LNCaP clone FGC (cell line): Measurements from ENCODE around the gene OR52M1.
"Not testable (repeated sequence)": the region's sequence is repeated elsewhere in the genome, so short reads cannot be mapped to it uniquely, and the experiment has no call there.

ENCODE experiments used
- DNase-seq: peaks from one replicate; pipeline ENCODE4 v3.0.0-alpha.2; 2011; ENCODE audit warnings: low read depth
- H3K4me3 ChIP-seq: 2 replicates; pipeline ENCODE4 v1.5.1; 2011; ENCODE audit warnings: mild to moderate bottlenecking, low read depth, low read length, control low read depth
- CTCF ChIP-seq: IDR thresholded peaks from 2 replicates; pipeline ENCODE4 v1.5.1; 2012; ENCODE audit warnings: mild to moderate bottlenecking; ENCODE audit not compliant: control insufficient read depth, insufficient read depth; ENCODE audit errors: extremely low read depth

OR52M1 gene

GRCh38 chr11:4514196-4514595 lies 30.8 kb upstream of the OR52M1 start:
- no peak for TF ChIP-seq CTCF
- no peak for DNase-seq
- no peak overlapping the region for H3K4me3 ChIP-seq

- no peak for DNase-seq
- H3K4me3 ChIP-seq = no peak overlapping the region
- TF ChIP-seq CTCF = no peak
Measured at GRCh38 chr11:4522339-4522738, 22.7 kb upstream of the OR52M1 start.

- no peak for DNase-seq
- no peak for TF ChIP-seq CTCF
- no peak overlapping the region for H3K4me3 ChIP-seq
Measured at GRCh38 chr11:4522752-4523151, 22.2 kb upstream of the OR52M1 start.

- no peak overlapping the region for H3K4me3 ChIP-seq
- DNase-seq = no peak
- TF ChIP-seq CTCF = no peak
Measured at GRCh38 chr11:4523666-4524065, 21.3 kb upstream of the OR52M1 start.

- TF ChIP-seq CTCF = no peak
- no peak for DNase-seq
- no peak overlapping the region for H3K4me3 ChIP-seq
Measured at GRCh38 chr11:4527926-4528325, 17.1 kb upstream of the OR52M1 start.

GRCh38 chr11:4531686-4532085 lies 13.3 kb upstream of the OR52M1 start:
- not testable (repeated sequence) for DNase-seq, H3K4me3 ChIP-seq

- peak; percentile 84 for TF ChIP-seq CTCF
- no peak overlapping the region for H3K4me3 ChIP-seq
- no peak for DNase-seq
Measured at GRCh38 chr11:4539603-4540219, 5.3 kb upstream of the OR52M1 start.

GRCh38 chr11:4541071-4541470 lies 3.9 kb upstream of the OR52M1 start:
- no peak for DNase-seq
- no peak overlapping the region for H3K4me3 ChIP-seq
- no peak for TF ChIP-seq CTCF
